Measurements from ENCODE around the gene GID8. TPM values are rescaled to one million over a fixed set of nuclear protein-coding genes. Genes with fewer than 3 reads are reported as not detected.

GID8 gene
- total and polyA plus RNA-seq, 8 donors: 10.8 to 39.3 (median 15.5) TPM

DNA sequence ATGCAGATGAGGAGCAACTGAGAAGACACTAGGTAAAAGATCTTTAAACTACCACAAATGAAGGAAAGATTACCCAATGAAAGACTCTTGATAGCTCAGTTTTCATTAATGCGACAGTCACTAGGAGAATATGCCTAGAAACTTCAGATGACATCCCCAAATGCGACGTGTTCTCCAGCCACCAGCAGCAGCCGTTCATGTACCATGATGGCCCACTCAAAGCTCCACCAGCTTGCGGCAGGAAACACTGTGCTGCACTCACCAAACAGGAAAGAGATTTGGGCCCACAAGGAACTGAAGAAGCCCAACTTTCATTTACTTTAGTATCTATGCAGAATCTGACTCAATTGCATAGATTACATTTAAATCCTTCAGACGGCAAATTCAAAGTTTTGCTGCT is 19.1 kb upstream of the GID8 start:
- no peak for TF ChIP-seq POLR2AphosphoS5 (IDR thresholded peaks at IDR 0.05)
- TF ChIP-seq, protein P1, sequence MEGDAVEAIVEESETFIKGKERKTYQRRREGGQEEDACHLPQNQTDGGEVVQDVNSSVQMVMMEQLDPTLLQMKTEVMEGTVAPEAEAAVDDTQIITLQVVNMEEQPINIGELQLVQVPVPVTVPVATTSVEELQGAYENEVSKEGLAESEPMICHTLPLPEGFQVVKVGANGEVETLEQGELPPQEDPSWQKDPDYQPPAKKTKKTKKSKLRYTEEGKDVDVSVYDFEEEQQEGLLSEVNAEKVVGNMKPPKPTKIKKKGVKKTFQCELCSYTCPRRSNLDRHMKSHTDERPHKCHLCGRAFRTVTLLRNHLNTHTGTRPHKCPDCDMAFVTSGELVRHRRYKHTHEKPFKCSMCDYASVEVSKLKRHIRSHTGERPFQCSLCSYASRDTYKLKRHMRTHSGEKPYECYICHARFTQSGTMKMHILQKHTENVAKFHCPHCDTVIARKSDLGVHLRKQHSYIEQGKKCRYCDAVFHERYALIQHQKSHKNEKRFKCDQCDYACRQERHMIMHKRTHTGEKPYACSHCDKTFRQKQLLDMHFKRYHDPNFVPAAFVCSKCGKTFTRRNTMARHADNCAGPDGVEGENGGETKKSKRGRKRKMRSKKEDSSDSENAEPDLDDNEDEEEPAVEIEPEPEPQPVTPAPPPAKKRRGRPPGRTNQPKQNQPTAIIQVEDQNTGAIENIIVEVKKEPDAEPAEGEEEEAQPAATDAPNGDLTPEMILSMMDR (IDR thresholded peaks at IDR 0.05): no peak
- no peak for TF ChIP-seq POLR2A (IDR thresholded peaks at IDR 0.05)
- no peak for TF ChIP-seq EP300 (IDR thresholded peaks at IDR 0.05)
- H3K9me3 ChIP-seq: no peaks in the 10 kb centered on the region
- no peak for DNase-seq
- no peak overlapping the region for H3K27ac ChIP-seq
- WGBS, 5 donors: 55 to 64% (median 56%) methylated on average over 6 of the region's 6 CpGs
- H3K4me3 ChIP-seq: peak overlapping the region in 2 of 4 donors; percentile 8 to 18
- peaks cover 85 to 100% (median 94%) of the 10 kb centered on the region in 4 donors for H3K4me1 ChIP-seq
- H3K27me3 ChIP-seq: no peaks in the 10 kb centered on the region
- peaks cover 0 to 3% (median 0%) of the 10 kb centered on the region in 4 donors for H3K36me3 ChIP-seq
- intact Hi-C loops (cut with DNase I; ENCODE audit: low total_unique reads): no loop called here

GRCh38 chr20:62920039-62920645 is 17.8 kb upstream of the GID8 start:
- 67 to 82% (median 70%) methylated on average over 10 of the region's 10 CpGs for WGBS, 5 donors
- TF ChIP-seq POLR2AphosphoS5 (IDR thresholded peaks at IDR 0.05) (no peak), EP300 (IDR thresholded peaks at IDR 0.05) (no peak), POLR2A (IDR thresholded peaks at IDR 0.05) (no peak)
- TF ChIP-seq, protein P1 (IDR thresholded peaks at IDR 0.05): no peak
- no peak for DNase-seq
- Histone ChIP-seq H3K4me1 (peaks cover 89 to 100% (median 95%) of the 10 kb centered on the region in 4 donors), H3K36me3 (no peaks in the 10 kb centered on the region), H3K9me3 (no peaks in the 10 kb centered on the region), H3K27ac (no peak overlapping the region), H3K4me3 (no peak overlapping the region), H3K27me3 (no peaks in the 10 kb centered on the region)
- intact Hi-C loops (cut with DNase I; ENCODE audit: low total_unique reads): no loop called here

DNA sequence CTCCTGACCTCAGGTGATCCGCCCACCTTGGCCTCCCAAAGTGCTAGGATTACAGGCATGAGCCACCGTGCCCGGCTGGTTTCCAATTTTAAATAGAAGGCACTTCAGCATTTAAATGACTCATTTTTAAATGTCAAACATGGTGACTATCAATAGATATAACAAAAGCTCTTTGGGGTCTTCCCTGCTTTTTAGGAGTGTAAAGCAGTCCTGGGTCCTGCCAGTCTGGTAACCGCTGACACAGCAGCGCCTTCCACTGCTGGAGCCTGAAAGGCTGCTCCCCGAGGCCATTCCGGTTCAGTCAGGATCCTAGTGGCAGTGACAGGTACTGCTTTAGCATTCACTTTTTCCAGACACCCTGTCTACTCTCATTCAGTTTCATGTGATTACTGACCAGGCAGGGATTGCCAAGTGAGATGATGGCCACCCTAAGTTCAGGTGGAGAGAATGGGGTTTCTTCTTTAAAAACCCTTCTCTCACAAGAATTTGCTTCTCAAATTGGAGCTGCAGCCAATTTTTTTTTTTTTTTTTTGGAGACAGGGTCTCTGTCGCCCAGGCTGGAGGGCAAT is 16.7 kb upstream of the GID8 start:
- Histone ChIP-seq H3K36me3 (no peaks in the 10 kb centered on the region), H3K27me3 (no peaks in the 10 kb centered on the region), H3K4me1 (peaks cover 83 to 93% (median 89%) of the 10 kb centered on the region in 4 donors), H3K27ac (peak overlapping the region in 2 of 5 donors; percentile 24 to 39), H3K4me3 (no peak overlapping the region), H3K9me3 (no peaks in the 10 kb centered on the region)
- TF ChIP-seq, protein P1 (IDR thresholded peaks at IDR 0.05): peak in 5 of 7 experiments; percentile 36 to 64 (median 60)
- TF ChIP-seq EP300 (IDR thresholded peaks at IDR 0.05) (no peak), POLR2AphosphoS5 (IDR thresholded peaks at IDR 0.05) (no peak), POLR2A (IDR thresholded peaks at IDR 0.05) (no peak)
- DNase-seq: peak; percentile 59 to 86
- 32 to 50% (median 41%) methylated on average over 8 of the region's 8 CpGs for WGBS, 5 donors
- intact Hi-C loops (cut with DNase I; ENCODE audit: low total_unique reads): no loop called here

- peak in 1 of 2 donors; percentile 43 for DNase-seq
Measured at GRCh38 chr20:62922451-62922921, 15.5 kb upstream of the GID8 start.

More at GRCh38 chr20:62922451-62922921, 15.5 kb upstream of the GID8 start:
- intact Hi-C loops (cut with DNase I; ENCODE audit: low total_unique reads): no loop called here
- Histone ChIP-seq H3K4me3 (peak overlapping the region in 1 of 4 donors; percentile 15), H3K9me3 (no peaks in the 10 kb centered on the region), H3K27me3 (no peaks in the 10 kb centered on the region), H3K27ac (peak overlapping the region in 4 of 5 donors; percentile 92 to 99 (median 98)), H3K36me3 (no peaks in the 10 kb centered on the region), H3K4me1 (peaks cover 84 to 89% (median 86%) of the 10 kb centered on the region in 4 donors)
- 65 to 73% (median 66%) methylated on average over 14 of the region's 14 CpGs for WGBS, 5 donors
- no peak for TF ChIP-seq POLR2A (IDR thresholded peaks at IDR 0.05)
- TF ChIP-seq, protein P1 (IDR thresholded peaks at IDR 0.05): no peak
- TF ChIP-seq EP300 (IDR thresholded peaks at IDR 0.05): no peak
- TF ChIP-seq POLR2AphosphoS5 (IDR thresholded peaks at IDR 0.05): no peak
